Measurements from ENCODE around the gene TMEM150B.

- no peak for TF ChIP-seq CTCF (conservative IDR thresholded peaks at IDR 0.05 in 1 of 2, IDR thresholded peaks at IDR 0.05 in 1 of 2; ENCODE audit: low read depth in 1 of 2, low read length in 2 of 2)
- TF ChIP-seq EZH2 (IDR thresholded peaks at IDR 0.05; ENCODE audit: low read length, missing control alignments) = no peak
Observed at GRCh38 chr19:55276720-55277430, 48.3 kb downstream of the TMEM150B start.

Measured in fibroblast of lung (primary cell).